ENCODE results near the gene GATAD2B.
A peak's percentile ranks its signal among the peaks of the same experiment; 100 is the strongest.
"Not testable (repeated sequence)": the region's sequence is repeated elsewhere in the genome, so short reads cannot be mapped to it uniquely, and the experiment has no call there.

The GATAD2B gene

DNA sequence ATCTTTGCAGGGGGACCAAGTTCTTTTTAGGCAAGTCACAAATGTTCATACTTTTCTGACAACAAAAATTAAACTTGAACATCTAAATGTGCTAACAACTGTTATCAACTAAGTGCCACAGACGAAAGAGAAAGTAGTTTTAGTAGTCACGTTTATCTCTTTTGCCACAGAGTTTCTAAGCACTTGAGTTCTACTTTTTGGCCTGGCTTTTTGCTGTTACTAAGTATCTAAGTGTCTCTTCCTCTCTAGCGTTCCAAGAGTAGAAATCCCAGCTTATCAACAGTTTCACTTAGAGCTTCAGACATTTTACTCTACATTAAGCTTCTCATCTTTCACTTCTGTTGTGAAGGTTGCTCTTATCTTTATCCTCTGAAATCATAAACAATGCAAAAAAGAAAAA lies 34.2 kb downstream of the GATAD2B start:
- DNase-seq (ENCODE audit: low read depth in 2 of 2), result no peak

DNA sequence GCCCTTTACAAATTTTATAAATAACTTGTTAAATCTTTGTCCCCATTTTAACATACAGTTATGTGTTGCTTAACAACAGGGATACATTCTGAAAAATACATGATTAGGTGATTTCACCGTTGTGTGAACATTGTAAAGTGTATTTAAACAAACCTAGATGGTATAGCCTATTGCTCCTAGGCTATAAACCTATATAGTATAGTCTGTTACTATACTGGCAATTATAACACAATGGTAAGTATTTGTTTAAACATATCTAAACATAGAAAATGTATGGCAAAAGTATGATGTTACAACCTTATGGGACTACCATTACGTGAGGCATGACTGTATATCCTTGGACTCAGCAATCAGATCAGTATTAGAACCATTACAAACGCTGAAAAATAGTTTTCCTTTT lies 36.6 kb downstream of the GATAD2B start:
- DNase-seq (ENCODE audit: low read depth in 2 of 2), result no peak

DNA sequence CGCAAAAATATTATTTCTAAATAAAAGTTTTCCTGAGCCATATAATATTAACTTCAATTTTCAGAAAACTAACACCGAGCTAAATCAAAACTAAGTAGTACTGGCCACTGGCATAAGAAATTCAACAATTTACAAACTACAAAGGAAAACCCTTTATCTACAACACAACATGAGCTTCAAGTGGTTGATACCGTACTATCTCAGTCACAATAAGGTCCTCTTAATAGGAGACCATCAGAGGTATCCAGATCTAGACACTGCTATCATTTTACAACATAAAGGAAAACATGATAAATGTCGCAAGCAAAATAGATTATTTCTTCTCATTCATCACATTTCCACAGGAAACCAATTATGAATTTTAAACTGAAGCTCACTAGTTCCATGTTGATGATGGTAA lies 39.5 kb downstream of the GATAD2B start:
- no peak for DNase-seq (ENCODE audit: low read depth in 2 of 2)

DNA sequence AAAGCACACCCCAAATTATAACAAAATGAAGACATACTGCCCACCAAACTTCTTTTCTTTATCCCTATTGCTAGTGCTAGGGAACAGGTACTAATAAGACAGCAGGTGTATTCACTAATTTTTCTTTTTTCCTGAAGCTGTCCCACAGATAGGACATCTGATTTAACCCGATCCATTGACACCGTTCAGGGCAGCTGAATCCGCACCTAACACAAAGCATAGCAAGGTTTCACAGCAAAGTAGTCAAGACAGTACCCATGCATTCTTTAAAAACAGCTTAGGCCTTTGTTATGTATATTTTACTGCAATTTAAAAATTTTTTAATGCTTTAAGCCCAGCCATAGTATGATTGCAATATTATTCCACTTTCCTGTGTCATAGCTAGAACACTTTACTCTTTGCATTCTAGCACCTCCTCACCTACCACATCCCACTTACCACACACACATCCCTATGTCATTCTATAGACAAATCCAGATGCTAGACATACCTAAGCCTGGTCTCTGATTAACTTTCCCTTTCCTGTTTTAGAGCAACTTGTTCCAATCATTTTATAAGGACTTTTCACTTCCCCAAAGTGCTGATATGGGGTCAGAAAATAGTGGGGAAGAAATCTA lies 40.4 kb downstream of the GATAD2B start:
- DNase-seq (ENCODE audit: low read depth in 2 of 2), result no peak

DNA sequence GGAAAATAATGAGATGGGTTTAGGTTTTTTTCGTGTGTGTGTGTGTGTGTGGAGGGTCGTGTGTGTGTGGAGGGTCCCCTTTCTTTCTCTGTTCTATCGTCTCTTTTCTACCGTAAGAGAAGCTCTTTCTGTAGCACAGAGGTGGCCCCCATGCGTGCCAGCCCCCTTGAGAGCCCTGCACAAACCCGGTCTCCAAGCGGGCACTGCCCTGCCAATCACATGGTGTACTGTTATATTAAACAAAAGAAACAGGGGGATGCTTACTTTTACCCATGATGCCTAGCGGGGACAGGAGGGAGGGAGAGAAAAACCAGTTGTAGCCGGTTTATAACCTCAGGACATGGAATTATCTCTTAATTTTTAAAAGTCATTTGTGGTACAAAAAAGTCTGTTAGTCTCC lies 41.0 kb downstream of the GATAD2B start:
- DNase-seq (ENCODE audit: low read depth in 2 of 2), result no peak

DNA sequence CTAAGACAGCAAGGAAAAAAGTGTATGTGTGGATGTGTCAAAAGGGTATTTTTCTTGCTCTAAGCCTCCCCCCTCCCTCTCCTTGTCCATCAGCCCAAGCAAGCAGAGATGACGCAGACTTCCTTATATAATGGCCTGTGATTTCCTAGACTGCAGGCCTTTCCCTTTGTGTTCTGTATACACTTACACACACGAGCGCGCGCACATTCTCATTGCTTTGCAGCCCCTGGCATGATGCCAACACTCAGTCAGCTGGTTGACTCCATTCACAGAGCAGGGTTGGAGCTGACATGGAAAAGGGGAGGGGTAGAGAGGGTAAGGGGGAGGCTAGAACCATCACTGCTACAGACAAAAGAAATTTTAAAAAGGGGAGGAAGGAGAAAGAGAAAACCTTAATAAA lies 41.8 kb downstream of the GATAD2B start:
- DNase-seq (ENCODE audit: low read depth in 2 of 2), result peak in 1 of 2 experiments; percentile 10

DNA sequence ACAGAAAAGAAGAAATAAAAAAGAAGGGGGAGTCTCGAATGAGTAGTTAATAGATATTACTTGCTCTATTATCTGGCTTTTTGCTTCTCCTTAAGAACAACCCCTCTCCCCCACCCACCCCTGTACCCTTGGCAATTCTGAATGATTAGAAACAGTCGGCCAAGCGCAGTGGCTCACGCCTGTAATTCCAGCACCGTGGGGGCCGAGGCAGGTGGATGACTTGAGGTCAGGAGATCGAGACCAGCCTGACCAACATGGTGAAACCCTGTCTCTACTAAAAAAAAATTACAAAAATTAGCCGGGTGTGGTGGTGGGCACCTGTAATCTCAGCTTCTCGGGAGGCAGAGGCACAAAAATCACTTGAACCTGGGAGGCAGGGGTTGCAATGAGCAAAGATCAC lies 42.7 kb downstream of the GATAD2B start:
- no peak for DNase-seq (ENCODE audit: low read depth in 2 of 2)

DNA sequence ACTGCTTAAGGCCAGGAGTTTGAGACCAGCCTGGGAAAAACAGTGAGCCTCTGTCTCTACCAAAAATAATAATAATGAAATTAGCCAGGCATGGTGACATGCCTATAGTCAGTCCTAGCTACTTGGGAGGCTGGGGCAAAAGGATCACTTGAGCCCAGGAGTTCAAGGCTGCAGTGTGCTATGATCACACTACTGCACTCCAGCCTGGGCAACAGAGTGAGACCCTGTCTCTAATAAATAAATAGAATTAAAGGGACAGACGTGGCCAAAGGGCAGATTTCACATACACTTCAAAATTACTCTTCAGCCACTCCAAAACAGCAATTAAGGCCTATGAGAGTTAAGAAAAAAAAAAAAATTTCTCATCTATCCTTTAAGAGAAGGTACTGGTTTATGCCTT lies 45.7 kb downstream of the GATAD2B start:
- DNase-seq (ENCODE audit: low read depth in 2 of 2), result no peak

DNA sequence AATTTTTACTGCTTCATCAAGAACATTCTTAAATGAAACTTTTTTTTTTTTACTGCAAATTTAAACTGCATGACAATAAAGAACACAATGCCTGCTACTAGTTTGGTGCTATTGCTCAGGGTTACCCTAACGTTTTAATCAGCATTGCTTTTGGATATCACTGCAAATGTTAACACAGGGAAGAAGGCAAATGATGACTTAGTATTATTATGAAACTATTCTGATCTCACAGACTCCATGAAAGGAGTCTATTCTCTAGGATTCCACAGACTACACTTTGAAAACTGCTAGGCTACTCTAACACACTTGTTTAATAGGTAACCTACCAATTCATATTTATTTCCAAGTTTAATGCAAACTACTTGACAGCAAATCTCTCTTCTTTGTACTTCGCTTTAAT lies 49.8 kb downstream of the GATAD2B start:
- DNase-seq (ENCODE audit: low read depth in 2 of 2), result no peak

DNA sequence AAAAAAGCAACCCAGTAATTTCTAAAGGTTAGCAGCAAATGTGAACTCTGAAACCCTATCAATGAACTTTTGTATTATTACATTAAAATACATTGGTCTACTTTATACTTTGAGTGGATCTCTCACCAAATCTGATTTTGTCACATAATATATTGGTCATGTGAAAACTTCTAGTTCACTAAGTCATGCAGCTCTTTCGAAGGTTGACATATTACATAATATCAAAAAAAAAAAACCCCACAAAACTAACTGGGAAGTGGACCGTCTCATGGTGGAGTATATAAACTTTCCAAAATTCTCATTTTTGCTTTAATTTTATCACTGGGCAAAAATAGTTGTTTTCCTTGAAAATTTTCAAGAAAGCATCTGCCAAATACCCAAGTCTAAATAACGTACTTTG lies 50.4 kb downstream of the GATAD2B start:
- no peak for DNase-seq (ENCODE audit: low read depth in 2 of 2)

DNA sequence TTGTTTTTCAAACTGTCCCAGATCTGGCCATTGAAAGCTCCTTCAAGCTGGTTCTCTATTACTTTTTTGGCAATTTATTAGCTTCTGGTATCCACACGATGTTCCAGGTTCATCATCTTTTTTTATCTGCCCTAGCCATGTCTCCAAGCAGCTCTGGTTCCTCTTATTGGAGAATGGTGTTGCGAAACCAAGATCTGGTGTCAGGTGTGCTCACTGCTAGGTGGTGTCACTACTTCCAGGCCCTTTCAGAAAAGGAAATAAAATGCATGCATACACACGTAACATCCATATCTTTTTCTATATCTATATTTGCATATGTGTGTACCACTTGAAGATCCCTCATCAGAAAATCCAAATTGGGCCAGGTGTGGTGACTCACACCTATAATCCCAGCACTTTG lies 53.3 kb downstream of the GATAD2B start:
- DNase-seq (ENCODE audit: low read depth in 2 of 2), result no peak

DNA sequence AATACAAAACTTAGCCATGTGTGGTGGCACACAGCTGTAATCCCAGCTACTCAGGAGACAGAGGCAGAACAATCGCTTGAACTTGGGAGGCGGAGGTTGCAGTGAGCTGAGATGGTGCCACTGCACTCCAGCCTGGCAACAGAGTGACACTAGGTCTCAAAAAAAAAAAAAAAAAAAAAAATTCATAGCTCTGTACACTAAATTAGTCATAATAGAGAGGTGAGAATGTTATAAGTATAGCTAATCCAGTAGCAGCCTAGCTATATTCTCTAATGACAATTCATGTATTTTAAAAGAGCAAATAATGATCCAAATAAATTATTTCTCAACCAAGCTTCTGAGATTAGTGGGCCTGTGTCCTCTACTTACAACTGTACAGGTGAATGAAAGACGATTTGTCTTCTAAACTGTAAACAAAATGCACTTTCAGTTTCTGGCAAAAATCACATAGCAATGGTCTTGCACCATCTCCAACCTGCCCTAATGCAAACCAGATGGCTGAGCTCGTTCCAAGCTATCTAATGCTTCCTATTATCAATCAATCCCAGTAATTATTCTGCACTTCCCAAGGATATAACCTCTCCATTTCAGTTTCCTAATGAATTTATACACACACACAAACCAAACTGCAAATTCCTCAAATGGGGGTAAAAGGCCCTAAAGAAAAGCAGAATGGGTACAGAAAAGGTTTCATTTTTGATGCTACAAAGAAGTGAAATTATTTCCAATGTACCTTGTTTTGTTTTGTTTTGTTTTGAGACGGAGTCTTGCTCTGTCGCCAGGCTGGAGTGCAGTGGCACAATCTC lies 56.5 kb downstream of the GATAD2B start:
- DNase-seq (ENCODE audit: low read depth in 2 of 2), result no peak

DNA sequence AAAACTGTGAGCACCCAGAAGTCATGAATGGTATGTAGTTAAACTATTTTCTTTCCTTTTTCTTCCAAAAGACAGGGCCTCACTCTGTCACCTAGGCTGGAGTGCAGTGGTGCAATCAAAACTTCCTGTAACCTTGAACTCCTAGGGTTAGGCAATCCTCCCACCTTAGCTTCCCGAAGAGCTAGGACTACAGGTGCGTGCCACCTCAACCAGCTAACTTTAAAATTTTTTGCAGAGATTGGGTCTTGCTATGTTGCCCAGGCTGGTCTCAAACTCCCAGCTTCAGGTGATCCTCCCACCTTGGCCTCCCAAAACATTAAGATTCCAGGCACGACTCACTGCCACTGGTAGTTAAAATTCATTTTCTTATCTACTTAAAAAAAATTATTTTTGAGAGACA lies 62.5 kb downstream of the GATAD2B start:
- no peak for DNase-seq (ENCODE audit: low read depth in 2 of 2)

DNA sequence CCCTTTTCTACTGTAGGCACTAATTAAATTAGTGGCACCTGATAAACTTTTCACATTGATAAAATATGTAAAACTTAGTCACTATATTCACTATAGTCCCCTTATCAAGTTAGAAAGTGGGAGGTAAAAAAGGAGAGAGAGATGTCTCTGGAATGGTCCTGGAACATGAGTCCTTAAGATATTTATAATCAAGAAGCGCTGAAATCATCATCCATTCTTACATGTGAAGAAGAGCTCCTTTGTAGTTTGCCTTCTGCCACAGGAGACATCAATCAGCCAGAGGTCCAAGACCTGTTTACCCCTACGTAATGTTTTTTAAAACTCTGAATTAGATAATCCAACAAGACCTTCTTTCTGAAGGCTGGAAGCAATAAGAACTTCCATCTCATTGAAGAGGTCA lies 65.3 kb downstream of the GATAD2B start:
- no peak for DNase-seq (ENCODE audit: low read depth in 2 of 2)

DNA sequence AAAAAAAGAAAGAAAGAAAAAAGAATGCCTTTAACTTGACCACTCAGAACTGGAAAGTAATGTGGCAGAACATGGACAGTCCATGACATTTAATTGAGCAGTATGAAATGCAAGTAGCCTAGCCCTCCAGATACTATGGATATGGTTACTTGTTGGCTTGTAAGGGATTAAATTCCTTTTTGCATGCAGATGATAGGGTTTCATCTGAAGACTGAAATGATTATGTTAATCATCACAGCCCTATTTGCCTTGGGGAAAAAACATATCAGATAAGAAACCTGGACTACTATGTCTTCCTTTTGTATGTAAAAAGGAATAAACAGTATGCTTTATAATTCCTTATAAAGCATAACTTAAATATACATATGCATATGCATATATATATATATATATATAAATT lies 66.0 kb downstream of the GATAD2B start:
- DNase-seq (ENCODE audit: low read depth in 2 of 2), result no peak

DNA sequence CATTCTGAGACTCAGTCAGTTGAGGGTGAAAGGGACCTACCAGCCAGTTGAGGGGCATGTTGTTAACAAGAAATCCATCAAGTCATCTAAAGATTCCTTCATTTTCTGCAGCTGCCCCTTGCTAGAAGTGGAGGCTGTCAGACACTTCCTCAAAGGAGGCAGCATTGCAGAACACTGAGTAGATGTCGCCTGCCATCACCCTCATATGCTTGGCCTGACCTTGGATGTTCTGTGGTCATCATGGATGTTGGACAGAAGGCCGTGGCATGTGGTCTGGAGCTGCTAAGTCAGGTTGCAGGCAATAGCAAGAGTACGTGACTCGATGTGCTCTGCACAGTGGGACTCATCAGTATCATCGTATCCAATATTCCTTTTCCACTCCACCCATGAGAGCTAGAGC lies 70.6 kb downstream of the GATAD2B start:
- no peak for DNase-seq (ENCODE audit: low read depth in 2 of 2)

DNA sequence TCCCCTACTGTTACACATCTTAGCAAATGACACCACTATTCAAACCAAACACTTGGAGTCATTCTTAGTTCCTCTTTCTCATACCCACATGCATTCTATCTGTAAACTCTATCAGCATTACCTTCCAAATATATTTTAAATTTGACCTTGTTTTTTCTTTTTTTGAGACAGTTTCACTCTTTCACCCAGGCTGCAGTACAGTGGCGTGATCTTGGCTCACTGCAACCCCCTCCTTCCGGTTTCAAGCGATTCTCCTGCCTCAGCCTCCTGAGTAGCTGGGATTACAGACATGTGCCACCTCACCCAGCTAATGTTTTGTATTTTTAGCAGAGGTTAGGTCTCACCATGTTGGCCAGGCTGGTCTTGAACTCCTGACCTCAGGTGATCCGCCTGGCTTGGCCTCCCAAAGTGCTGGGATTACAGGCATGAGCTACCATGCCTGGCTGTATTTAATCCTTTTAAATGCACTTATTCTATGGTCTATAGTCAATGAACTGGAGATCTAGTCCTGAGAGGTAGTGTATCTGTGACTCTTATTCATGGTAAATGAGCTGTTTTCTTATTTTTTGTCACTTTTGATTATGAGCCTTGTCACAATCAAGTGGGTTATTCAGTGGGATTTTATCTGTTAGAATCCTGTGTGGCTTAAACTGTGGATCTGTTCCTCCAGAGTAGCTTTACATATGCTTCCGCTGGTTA lies 73.1 kb downstream of the GATAD2B start:
- no peak for DNase-seq (ENCODE audit: low read depth in 2 of 2)

DNA sequence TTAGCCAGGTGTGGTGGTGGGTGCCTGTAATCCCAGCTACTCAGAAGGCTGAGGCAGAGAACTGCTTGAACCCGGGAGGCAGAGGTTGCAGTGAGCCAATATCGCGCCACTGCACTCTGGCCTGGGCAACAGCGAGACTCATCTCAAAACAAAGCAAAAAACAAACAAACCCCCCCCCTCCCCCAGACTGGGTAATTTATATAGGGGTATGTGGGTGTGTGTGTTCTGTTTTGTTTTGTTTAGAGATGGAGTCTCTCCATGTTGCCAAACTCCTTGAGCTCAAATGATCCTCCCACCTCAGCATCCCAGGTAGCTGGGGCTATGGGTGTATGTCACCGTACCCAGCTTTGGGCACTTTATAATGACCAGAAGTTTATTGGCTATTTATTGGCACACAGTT lies 74.0 kb downstream of the GATAD2B start:
- DNase-seq (ENCODE audit: low read depth in 2 of 2), result no peak

DNA sequence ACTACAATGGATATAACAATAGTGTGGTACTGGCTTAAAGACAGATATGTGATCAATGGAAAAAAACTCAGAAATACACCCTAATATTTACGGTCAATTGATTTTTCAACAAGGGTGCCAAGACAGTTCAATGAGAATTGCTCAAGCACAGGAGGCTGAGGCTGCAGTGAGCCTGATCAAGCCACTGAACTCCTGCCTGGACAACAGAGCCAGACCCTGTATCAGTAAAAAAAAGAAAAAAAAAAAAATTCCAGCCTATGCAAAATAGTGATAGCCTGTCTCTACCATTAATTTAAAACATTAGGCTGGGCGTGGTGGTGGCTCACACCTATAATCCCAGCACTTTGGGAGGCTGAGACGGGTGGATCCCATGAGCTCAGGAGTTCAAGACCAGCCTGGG lies 77.6 kb downstream of the GATAD2B start:
- no peak for DNase-seq (ENCODE audit: low read depth in 2 of 2)

DNA sequence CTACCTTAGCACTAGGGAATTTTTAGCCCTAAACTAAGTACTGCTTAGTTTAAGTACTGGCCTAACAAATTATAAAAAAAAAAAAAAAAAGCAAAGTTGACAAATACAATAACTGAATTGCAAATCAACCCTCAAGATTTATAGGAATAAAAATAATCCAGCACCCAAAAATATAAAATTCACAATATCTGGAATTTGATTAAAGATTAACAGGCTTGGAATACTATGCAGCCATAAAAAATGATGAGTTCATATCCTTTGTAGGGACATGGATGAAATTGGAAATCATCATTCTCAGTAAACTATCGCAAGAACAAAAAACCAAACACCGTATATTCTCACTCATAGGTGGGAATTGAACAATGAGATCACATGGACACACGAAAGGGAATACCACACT lies 78.4 kb downstream of the GATAD2B start:
- not testable (repeated sequence) for DNase-seq (ENCODE audit: low read depth in 2 of 2)

DNA sequence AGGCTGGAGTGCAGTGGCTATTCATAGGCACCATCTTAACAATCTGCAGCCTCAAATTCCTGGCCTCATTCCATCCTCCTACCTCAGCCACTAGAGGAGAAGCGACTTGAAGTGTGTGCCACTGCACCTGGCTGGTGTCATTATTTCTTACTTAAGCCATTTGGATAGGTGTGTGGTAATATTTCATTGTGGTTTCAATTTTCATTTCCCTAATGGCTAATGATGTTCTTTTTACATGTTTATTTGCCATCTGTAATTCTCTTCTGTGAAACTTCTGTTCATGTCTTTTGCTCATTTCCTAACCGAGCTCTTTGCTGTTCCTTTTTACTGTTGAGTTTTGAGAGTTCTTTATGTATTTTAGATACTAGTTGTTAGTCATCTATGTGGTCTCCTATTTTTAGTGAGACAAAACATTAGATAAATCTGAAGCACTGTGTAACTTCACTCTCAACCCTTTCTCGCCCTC lies 80.7 kb downstream of the GATAD2B start:
- DNase-seq (ENCODE audit: low read depth in 2 of 2), result no peak

DNA sequence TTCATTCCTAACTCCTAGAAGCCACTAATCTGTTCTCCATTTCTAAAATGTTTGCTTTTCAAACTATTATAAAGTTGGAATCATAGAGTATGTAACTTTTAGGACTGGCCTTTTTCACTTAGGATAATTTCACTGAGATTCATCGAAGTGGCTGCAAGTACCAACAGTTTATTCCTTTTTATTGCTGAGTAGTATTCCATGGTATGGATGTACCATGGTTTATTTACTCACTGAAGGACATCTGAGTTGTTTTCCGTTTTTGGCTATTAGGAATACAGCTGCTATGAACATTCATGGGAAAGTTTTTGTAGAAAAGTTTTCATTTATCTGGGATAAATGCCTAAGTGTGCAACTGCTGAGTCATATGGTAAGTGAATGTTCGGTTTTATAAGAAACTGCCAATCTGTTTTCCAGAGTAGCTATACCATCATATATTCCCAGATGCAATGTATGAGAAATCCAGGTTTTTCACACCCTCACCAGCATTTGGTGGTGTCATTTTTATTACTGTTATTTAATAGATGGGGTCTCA lies 81.2 kb downstream of the GATAD2B start:
- no peak for DNase-seq (ENCODE audit: low read depth in 2 of 2)

DNA sequence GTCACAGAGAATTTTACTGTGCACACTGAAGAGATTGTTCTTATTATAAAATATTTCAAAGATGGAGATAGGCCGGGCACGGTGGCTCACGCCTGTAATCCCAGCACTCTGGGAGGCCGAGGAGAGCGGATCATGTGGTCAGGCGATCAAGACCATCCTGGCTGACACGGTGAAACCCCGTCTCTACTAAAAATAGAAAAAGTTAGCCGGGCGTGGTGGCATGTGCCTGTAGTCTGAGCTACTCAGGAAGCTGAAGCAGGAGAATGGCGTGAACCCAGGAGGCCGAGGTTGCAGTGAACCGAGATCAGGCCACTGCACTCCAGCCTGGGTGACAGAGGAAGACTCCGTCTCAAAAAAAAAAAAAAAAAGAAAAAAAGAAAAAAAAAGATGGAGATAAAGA lies 82.0 kb downstream of the GATAD2B start:
- not testable (repeated sequence) for DNase-seq (ENCODE audit: low read depth in 2 of 2)

Measured in stimulated activated CD4-positive, alpha-beta T cell treated with anti-CD3 and anti-CD28 coated beads, Interleukin-12 subunit alpha, Interleukin-12 subunit beta, amount 100 ng/mL, for 24 hours (primary cell).